GM13976 (cell line): ENCODE measurements around the gene GRIK3.
"Not testable (repeated sequence)": the region's sequence is repeated elsewhere in the genome, so short reads cannot be mapped to it uniquely, and the experiment has no call there.

ENCODE experiments used
- DNase-seq: peaks from one replicate; pipeline ENCODE4 v3.0.0; 2012; ENCODE audit warnings: low spot score
- CTCF ChIP-seq: IDR thresholded peaks from 2 replicates; pipeline ENCODE4 v1.5.1; 2012; ENCODE audit warnings: borderline replicate concordance, mild to moderate bottlenecking; ENCODE audit not compliant: insufficient read depth; ENCODE audit errors: extremely low read depth, missing control alignments, control extremely low read depth
- in situ Hi-C: fragments of 300-500 bp; cut with MboI; formaldehyde crosslinking; loops from one replicate; pipeline ENCODE4 v1.12.0; 2022; ENCODE audit warnings: low sequenced_read_pairs, mixed read lengths, inconsistent platforms; ENCODE audit not compliant: unreplicated experiment

GRIK3 gene

DNA sequence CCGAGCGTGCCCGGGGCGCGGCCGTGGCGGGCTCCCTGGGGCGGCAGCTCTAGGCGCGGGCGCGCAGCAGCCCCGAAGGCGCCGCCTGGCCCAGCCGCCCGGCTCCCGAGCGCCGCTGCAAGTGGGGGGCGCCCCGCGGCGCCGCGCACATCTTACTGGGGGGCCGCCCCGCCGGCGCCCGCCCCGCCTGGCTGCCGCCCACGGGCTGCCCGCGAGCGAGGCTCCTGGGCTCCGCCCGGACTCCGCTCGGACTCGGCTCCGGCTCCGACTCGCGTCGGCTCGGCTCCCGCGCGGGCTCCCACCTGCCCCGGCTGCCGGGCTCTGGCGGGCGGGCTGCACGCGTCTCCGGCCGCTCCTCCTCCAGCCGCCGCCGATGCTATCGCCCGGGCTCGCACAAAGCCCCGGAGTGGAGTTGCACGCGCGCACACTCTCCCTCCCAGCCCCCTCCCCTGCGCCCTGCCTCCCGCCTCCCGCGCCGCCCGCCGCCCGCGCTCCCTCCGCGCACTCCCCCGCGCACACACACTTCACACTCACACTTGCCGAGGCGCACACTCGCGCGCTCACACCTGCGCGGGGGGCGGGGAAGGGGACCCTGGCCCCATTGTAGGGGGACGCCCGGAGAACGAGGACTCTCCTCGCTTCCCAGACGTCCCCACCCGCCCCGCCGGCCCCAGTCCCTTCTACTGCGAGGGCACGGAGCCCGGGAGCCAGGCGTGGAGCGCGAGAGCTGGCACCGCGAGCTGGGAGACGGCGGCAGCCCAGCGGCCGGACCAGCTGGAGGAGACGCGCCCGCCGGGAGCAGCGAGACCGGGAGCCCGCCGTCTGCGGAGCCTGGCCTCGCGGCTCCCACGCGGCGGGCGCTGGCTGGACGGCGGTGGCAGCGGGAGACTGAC, at the start of gene GRIK3:
TSS of gene GRIK3 (minus strand) at position 395 of the 893 bp plus-strand sequence. CDS start 407 bp downstream, outside the sequence.
- in situ Hi-C loops = no loop called here
- TF ChIP-seq CTCF = no peak
- DNase-seq = no peak

DNA sequence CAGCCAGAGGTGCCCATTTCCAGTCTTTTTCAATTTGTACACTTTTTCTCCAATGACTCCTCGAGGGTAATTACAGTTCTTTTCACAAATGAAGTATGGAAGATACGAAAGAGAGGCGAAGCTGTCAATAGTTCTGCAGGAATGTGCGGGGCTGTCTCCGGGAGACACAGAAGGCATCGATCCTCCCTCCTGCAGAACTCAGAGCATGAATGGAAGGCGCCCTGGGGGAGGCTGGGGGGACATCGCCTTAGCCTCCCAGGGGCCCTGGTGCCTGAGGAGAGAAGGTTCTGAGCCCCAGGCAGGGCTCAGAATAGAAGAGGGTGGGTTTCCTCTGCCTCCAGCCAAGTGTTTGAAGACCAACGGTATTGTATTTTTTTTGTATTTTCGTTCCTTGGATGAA, 49.7 kb upstream of the GRIK3 start:
- TF ChIP-seq CTCF = no peak
- no peak for DNase-seq
- in situ Hi-C loops = no loop called here

DNA sequence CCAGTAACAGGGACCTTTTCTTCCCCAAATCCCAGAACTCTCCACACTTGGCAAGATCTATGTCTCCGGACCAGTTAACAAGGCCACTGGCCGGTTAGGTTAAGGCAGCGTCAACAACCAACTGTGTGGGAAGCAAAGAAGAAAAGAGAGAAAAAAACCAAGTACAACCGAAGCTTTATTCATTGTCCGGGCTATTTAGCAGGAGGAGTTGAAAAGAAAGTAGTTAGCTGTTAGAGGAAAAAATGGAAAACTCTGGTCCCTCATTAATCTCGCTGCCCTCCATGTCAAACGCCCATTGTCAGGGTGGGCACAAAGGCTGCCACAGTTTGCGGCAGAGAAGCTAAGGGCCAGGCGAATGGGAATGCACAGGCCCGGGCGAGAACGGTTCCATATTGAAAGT, 49.3 kb upstream of the GRIK3 start:
- DNase-seq = no peak
- no peak for TF ChIP-seq CTCF
- in situ Hi-C loops = no loop called here

DNA sequence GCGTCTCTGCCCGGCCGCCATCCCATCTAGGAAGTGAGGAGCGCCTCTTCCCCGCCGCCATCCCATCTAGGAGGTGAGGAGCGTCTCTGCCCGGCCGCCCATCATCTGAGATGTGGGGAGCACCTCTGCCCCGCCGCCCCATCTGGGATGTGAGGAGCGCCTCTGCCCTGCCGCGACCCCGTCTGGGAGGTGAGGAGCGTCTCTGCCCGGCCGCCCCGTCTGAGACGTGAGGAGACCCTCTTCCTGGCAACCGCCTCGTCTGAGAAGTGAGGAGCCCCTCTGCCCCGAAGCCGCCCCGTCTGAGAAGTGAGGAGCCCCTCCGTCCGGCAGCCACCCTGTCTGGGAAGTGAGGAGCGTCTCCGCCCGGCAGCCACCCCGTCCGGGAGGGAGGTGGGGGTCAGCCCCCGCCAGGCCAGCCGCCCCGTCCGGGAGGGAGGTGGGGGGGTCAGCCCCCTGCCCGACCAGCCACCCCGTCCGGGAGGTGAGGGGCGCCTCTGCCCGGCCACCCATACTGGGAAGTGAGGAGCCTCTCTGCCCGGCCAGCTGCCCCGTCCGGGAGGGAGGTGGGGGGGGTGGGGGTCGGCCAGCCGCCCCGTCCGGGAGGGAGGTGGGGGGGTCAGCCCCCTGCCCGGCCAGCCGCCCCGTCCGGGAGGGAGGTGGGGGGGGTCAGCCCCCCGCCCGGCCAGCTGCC, 46.1 kb upstream of the GRIK3 start:
- DNase-seq, in situ Hi-C loops: not testable (repeated sequence)

- TF ChIP-seq CTCF = no peak
- in situ Hi-C loops = no loop called here
- no peak for DNase-seq
These were observed 44.6 kb upstream of the GRIK3 start for GRCh38 chr1:37078866-37079265.

- no peak for TF ChIP-seq CTCF
- no peak for DNase-seq
- in situ Hi-C loops = no loop called here
These were observed 41.9 kb upstream of the GRIK3 start for GRCh38 chr1:37076168-37076567.

GRCh38 chr1:37073854-37074379, 39.6 kb upstream of the GRIK3 start:
- no peak for TF ChIP-seq CTCF
- in situ Hi-C loops = no loop called here
- DNase-seq = no peak
